HFFc6 (cell line): Measurements from ENCODE around the gene KRTAP10-10. TPM values are rescaled to one million over a fixed set of nuclear protein-coding genes. Genes with fewer than 3 reads are reported as not detected.

Source experiments
- DNase-seq: peaks from one replicate; pipeline ENCODE4 v3.0.0-alpha.2; 2018
- H3K27ac Mint-ChIP-seq: 2 replicates; pipeline ENCODE4 v1.8.0; 2020; ENCODE audit warnings: mild to moderate bottlenecking, mixed read lengths
- H3K27me3 Mint-ChIP-seq: 2 replicates; pipeline ENCODE4 v1.8.0; 2021; ENCODE audit warnings: mild to moderate bottlenecking, moderate library complexity, mixed read lengths; ENCODE audit not compliant: insufficient read depth
- H3K36me3 Mint-ChIP-seq: 2 replicates; pipeline ENCODE4 v1.8.0; 2021; ENCODE audit warnings: low read depth, mixed read lengths
- H3K4me1 Mint-ChIP-seq: 2 replicates; pipeline ENCODE4 v1.8.0; 2020; ENCODE audit warnings: low read depth, mixed read lengths
- H3K4me3 Mint-ChIP-seq: 2 replicates; pipeline ENCODE4 v1.8.0; 2020; ENCODE audit warnings: mild to moderate bottlenecking, moderate library complexity, mixed read lengths
- H3K9me3 Mint-ChIP-seq: 2 replicates; pipeline ENCODE4 v1.8.0; 2020; ENCODE audit warnings: mild to moderate bottlenecking, mixed read lengths
- CTCF ChIP-seq: fragments of 200-600 bp; sonication (generic); IDR thresholded peaks from 2 replicates; pipeline ENCODE4 v1.5.0; 2021; ENCODE audit warnings: antibody characterized with exemption, mild to moderate bottlenecking
- total RNA-seq, 6 experiments: library from RNA; stranded (reverse); fragmentation: NEBNext Ultra II Directional; extraction: Animal tissue kit (Norgen Biotek cat#: 25700); gene quantifications; 2 replicates in 1 of 6; 3 replicates in 5 of 6; pipeline ENCODE4 v1.2.3, GENCODE V29; 2021

The KRTAP10-10 gene
- total RNA-seq, 6 experiments from 2014 or later: not detected

GRCh38 chr21:44677881-44678280 is 40.7 kb downstream of the KRTAP10-10 start:
- Mint-ChIP-seq H3K4me1 (no peaks in the 10 kb centered on the region), H3K27ac (no peak overlapping the region), H3K36me3 (0 out of 2 replicates have a peak, but pooled peaks cover 1% of the 10 kb centered on the region), H3K4me3 (no peak overlapping the region), H3K27me3 (peaks cover 42% of the 10 kb centered on the region), H3K9me3 (peaks cover 11% of the 10 kb centered on the region; the same call in 1 of the 2 replicates)
- DNase-seq: no peak
- no peak for TF ChIP-seq CTCF

- no peak overlapping the region for H3K27ac Mint-ChIP-seq
- no peak for DNase-seq
- no peaks in the 10 kb centered on the region for H3K4me1 Mint-ChIP-seq
- peaks cover 51% of the 10 kb centered on the region for H3K27me3 Mint-ChIP-seq
- no peak for TF ChIP-seq CTCF
- H3K36me3 Mint-ChIP-seq: no peaks in the 10 kb centered on the region
- no peak overlapping the region for H3K4me3 Mint-ChIP-seq
- H3K9me3 Mint-ChIP-seq: no peaks in the 10 kb centered on the region
Observed at GRCh38 chr21:44681152-44681551, 44.0 kb downstream of the KRTAP10-10 start.

- no peaks in the 10 kb centered on the region for H3K9me3 Mint-ChIP-seq
- TF ChIP-seq CTCF: no peak
- H3K4me3 Mint-ChIP-seq: no peak within 1 kb of the TSS
- no peak for DNase-seq
- H3K4me1 Mint-ChIP-seq: no peaks in the 10 kb centered on the region
- H3K27me3 Mint-ChIP-seq: peaks cover 50% of the 10 kb centered on the region
- H3K27ac Mint-ChIP-seq: no peak within 1 kb of the TSS
- no peaks in the 10 kb centered on the region for H3K36me3 Mint-ChIP-seq
Observed at GRCh38 chr21:44681861-44682579, 44.9 kb downstream of the KRTAP10-10 start, which contains the start of gene KRTAP12-1. Gene KRTAP12-1, minus strand, starts transcription at chr21:44682163. Its CDS starts 40 bp downstream, at chr21:44682123.

GRCh38 chr21:44682580-44683151 is 45.5 kb downstream of the KRTAP10-10 start:
- no peak for TF ChIP-seq CTCF
- Mint-ChIP-seq H3K4me3 (no peak overlapping the region), H3K4me1 (no peaks in the 10 kb centered on the region), H3K27ac (no peak overlapping the region), H3K9me3 (no peaks in the 10 kb centered on the region), H3K36me3 (no peaks in the 10 kb centered on the region), H3K27me3 (peaks cover 53% of the 10 kb centered on the region)
- DNase-seq: no peak

- Mint-ChIP-seq H3K27me3 (peaks cover 53% of the 10 kb centered on the region), H3K9me3 (no peaks in the 10 kb centered on the region), H3K27ac (no peak overlapping the region), H3K4me1 (no peaks in the 10 kb centered on the region), H3K36me3 (no peaks in the 10 kb centered on the region), H3K4me3 (no peak overlapping the region)
- no peak for DNase-seq
- no peak for TF ChIP-seq CTCF
Observed at GRCh38 chr21:44684077-44684476, 46.9 kb downstream of the KRTAP10-10 start.
